Renal cortical epithelial cell (primary cell): ENCODE data around the gene FETUB. TPM values are rescaled to one million over a fixed set of nuclear protein-coding genes. Genes with fewer than 3 reads are reported as not detected.

Experiments used
- DNase-seq: peaks from one replicate; pipeline ENCODE4 v3.0.0-alpha.2; 2011; ENCODE audit warnings: low read depth
- total RNA-seq: library from RNA; depleted of rRNA; stranded (reverse); fragments of >200 nt; gene quantifications from 2 replicates; pipeline ENCODE4 v1.2.3, GENCODE V29; 2014

FETUB gene
- total RNA-seq, 1 donor from 2014 or later, result not detected

GRCh38 chr3:186635532-186635931 lies 4.7 kb upstream of the FETUB start:
- no peak for DNase-seq

DNA sequence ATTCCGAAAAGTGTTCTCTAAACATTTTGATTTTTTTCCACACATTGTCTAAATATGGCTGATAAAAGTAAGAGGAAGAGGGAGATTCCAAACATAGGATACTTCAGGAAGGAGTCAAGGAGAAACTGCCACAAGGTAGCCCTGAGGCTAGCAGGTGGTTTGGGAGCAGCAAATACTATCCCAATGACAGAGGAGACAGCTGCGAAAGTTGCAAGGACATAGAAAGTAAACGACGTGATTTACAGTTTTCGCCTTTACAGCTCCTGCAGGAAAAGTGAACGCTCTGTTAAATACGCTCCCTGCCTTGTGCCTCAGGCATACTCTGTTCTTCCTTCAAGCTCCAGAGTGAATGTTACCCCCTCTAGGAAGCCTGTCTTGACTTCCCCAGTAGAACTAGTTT lies 3.7 kb upstream of the FETUB start:
- DNase-seq, result no peak

DNA sequence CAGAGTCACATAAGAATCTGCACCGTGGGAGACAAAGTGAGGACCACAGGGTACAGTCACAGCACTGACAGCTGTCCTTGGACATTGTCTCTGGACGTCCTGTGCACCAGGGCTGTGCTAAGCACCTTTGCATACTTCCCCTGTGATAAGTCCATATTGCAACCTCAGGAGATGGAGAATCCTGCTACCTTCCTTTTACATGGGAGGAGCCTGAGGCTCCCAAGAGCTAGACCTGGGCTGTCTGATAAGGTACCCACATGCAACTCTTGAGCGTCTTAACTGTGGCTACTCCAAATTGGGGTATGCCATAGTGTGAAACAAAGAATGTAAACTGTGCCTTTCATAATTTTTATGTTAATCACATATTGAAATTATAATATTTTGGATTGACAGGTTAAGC lies 2.5 kb upstream of the FETUB start:
- no peak for DNase-seq

GRCh38 chr3:186638259-186638658 lies 1.9 kb upstream of the FETUB start:
- no peak for DNase-seq

GRCh38 chr3:186640473-186640818 lies 247 bp downstream of the FETUB start:
- peak; percentile 23 for DNase-seq

GRCh38 chr3:186640929-186641328 lies 730 bp downstream of the FETUB start:
- no peak for DNase-seq

DNA sequence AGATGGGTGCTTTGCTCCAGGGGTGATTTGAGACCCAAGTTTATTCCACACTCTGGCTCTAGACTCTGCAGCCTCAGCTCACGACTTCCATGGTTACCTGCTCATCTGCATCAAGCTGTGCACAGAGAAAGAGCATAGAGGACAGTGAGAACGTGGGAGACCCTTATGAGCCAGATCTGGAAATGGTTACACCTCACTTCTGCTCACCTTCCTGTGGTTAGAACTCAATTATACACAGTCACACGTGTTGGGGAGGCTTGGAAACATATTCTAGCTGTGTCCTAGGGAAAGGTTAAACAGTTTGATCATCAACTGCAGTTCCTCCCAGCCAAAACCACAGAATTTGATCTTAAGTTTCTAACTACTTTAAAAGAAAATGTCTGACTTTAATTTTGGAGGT lies 1.8 kb downstream of the FETUB start:
- no peak for DNase-seq

GRCh38 chr3:186643493-186643892 lies 3.3 kb downstream of the FETUB start:
- no peak for DNase-seq

DNA sequence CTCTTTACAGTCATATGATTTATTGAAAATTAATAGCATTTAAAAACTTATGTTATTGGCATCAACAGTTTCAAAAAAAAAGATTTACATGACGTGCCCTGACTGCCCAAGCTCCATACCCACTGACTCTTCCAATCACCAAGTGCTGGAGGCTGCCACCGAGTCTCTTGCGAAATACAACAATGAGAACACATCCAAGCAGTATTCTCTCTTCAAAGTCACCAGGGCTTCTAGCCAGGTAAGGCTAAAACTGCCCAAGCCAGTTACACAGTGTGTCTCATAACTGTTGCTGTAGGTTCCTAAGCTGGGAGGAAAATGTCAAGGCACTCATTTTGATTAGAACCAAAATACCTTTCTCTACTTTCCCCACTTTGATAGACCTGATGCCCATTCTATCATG lies 4.5 kb downstream of the FETUB start:
- DNase-seq, result no peak

- no peak for DNase-seq
Measured at GRCh38 chr3:186646106-186646505, 5.9 kb downstream of the FETUB start.

DNA sequence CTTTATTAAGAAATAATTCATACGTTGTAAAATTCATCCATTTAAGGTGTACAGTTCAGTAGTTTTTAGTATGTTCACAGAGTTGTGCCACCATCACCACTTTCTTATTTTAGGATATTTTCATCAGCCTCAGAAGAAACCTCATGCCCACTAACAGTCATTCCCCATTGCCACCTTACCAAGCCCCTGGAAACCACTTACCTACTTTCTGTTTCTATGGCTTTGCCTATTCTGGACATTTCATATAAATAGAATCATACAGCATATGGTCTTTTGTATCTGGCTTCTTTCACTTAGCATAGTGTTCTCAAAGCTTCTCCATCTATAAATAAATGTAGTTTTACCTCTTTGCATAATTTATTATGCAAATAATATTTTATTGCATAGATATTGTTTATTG lies 6.6 kb downstream of the FETUB start:
- DNase-seq, result no peak

DNA sequence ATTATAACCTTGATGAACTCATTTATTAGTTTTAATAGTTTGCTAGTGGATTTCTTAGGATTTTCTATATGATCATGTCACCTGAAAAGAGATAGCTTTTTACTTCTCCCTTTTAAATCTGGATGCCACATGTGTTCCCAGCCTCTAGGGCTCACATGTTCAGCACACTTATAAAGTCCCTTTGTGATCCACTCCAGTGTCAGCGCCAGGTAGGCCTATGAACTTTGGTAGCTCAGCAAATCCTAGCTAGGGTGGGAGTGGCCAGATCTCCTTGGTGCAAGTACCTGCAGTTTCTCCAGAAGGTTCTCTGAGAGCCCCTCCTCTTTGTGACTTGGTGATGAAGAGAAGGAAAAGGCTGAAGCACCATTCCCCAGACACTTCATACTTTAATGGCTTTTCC lies 8.7 kb downstream of the FETUB start:
- DNase-seq, result no peak

- no peak for DNase-seq
Measured at GRCh38 chr3:186651678-186652215, 11.5 kb downstream of the FETUB start.

DNA sequence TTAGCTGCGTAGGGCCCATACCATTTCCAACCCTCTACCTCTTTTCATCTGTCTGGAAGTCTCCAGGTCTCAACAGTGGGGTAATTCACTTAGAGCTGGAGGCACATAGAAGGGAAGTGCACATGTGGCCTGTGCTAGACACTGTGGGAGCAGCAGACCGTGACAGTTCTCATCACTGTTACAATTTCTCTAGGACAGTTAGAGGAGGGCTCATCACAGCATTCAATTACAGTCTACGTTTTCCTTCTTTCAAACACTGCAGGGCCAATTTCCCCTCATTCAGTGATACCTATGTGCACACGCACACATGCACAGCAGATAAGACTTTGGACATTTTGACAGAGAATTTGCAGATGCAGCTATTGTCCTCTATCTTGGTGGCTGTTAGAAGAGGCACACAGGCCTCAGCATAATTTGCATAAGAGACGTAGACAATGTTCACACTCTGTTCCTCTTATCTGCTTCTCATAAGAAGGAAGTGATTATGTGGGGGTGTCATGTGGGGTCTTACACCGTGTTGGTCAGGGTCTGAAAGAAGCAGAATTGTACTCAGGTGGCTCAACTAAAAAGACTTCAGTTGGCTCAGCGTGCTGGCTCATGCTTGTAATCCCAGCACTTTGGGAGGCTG lies 13.0 kb downstream of the FETUB start:
- DNase-seq, result no peak

- DNase-seq, result no peak
Measured at GRCh38 chr3:186653984-186654383, 13.8 kb downstream of the FETUB start.

DNA sequence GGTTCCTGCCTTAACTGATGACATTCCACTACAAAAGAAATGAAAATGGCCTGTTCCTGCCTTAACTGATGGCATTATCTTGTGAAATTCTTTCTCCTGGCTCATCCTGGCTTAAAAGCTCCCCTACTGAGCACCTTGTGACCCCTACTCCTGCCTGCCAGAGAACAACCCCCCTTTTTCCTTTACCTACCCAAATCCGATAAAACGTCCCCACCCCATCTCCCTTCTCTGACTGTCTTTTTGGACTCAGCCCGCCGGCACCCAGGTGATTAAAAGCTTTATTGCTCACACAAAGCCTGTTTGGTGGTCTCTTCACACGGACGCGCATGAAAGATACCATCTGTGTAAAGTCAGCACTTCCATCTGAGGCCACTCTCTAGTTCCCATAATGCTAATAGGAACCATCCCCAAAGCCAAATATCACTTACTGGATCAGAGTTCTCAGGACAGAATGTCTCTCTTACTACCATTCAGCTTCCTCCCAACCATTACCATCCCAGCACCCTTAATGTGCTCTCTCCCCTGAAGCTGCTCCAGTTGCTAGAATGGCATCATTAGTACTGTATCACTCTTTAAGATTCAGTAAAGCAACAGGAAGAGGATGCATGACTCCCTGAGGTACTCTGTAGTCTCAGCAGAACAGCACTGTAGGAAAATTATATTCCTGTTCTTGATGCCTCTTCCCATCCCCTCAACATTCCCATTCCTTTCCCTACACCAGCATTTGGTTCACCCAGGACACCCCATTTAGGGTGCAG lies 23.3 kb downstream of the FETUB start:
- peak; percentile 18 for DNase-seq

DNA sequence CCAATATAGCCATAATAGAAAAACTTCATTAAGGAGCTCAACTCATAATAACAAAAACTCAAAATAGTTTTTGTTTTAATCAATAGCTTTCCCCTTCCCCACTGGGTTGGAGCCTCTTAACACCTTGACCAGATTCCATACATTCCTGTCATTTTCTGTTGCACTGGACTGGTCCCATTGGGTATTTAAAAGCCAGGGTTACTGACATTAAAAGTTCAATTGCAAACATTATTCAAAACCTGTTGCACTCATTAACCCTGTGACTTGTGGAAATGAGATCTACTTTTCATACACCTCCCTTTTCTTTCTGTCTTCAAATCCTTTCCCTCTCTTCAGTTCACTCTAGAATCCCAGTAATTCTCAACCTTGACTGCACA lies 23.9 kb downstream of the FETUB start:
- DNase-seq, result peak; percentile 51

- DNase-seq, result no peak
Measured at GRCh38 chr3:186664506-186664905, 24.3 kb downstream of the FETUB start.

- DNase-seq, result peak; percentile 70
Measured at GRCh38 chr3:186665625-186666188, 25.5 kb downstream of the FETUB start, which contains the start of gene HRG. HRG (plus strand) TSS chr3:186666014; CDS start chr3:186666032, 18 bp downstream.

DNA sequence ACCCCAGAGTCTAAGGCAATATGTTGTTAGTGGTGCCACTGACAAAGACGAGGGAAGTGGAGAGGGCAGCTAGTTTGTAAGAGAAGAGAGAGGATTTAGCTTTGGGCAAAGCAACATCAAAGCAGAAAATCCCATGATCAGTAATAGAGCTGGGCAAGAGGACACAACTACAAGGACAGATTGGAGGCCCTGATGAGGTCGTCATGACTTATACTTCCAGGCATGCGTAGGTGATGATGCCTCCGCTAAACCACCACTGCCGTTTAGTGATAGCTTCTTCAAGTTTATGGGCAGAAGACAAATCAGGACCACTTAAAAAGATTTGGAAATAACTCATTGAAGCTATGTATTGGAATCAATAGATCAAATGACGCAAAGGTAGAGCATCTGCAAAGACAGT lies 28.2 kb downstream of the FETUB start:
- no peak for DNase-seq

DNA sequence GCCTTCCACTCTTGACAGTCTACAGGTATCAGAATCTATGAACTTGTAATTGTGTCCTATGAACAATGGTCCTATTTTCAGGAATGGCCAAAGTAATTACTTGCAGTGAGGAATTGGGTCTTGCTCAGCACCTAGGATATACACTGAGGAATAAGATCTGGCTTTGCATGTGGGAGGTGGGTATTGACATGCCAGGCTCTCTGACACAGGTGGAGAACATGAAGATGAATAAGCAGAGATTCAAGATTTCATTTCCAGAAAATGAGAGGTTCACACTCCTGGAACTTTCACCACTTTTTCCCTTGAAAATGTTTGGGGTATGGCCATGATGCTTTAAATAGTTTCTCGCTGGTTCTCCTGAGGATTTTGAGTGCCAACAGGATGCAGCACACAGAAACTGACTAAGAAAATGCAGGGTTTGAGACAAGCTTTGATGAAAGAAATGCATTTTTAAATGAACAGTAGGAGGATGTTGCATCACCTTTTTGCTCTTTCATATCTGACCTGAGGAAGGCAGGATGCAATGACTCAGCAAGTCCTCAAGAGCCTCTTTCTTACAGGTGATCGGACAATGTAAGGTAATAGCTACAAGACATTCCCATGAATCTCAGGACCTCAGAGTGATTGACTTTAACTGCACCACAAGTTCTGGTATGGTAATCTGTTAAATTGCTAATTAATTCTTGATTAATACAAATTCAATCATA lies 29.3 kb downstream of the FETUB start:
- peak; percentile 34 for DNase-seq

DNA sequence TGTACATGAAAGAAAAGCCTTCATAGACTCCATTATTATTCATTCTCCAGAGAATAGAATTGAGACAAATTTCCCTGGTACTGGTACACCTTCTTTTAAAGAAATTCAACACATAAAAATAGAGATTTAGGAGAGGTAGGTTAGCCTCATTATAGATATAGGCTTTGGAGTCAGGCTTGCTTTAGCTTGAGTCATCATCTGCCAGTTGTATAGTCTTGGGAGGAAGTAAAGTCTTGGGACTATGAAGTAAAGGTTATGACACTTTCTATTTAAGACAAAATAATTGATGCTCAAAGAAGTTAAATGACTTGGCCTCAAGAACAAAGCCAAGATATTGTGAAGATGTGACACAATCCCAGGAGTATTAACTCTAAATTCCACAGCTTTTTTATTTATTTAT lies 30.0 kb downstream of the FETUB start:
- no peak for DNase-seq
